ENCODE results near the gene FRAS1. TPM values are rescaled to one million over a fixed set of nuclear protein-coding genes. Genes with fewer than 3 reads are reported as not detected.
"Not testable (repeated sequence)": the region's sequence is repeated elsewhere in the genome, so short reads cannot be mapped to it uniquely, and the experiment has no call there.

The FRAS1 gene, protein sequence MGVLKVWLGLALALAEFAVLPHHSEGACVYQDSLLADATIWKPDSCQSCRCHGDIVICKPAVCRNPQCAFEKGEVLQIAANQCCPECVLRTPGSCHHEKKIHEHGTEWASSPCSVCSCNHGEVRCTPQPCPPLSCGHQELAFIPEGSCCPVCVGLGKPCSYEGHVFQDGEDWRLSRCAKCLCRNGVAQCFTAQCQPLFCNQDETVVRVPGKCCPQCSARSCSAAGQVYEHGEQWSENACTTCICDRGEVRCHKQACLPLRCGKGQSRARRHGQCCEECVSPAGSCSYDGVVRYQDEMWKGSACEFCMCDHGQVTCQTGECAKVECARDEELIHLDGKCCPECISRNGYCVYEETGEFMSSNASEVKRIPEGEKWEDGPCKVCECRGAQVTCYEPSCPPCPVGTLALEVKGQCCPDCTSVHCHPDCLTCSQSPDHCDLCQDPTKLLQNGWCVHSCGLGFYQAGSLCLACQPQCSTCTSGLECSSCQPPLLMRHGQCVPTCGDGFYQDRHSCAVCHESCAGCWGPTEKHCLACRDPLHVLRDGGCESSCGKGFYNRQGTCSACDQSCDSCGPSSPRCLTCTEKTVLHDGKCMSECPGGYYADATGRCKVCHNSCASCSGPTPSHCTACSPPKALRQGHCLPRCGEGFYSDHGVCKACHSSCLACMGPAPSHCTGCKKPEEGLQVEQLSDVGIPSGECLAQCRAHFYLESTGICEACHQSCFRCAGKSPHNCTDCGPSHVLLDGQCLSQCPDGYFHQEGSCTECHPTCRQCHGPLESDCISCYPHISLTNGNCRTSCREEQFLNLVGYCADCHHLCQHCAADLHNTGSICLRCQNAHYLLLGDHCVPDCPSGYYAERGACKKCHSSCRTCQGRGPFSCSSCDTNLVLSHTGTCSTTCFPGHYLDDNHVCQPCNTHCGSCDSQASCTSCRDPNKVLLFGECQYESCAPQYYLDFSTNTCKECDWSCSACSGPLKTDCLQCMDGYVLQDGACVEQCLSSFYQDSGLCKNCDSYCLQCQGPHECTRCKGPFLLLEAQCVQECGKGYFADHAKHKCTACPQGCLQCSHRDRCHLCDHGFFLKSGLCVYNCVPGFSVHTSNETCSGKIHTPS (N-terminal part only)
- total RNA-seq (1 to 10 TPM in 5 of 9 donors, under 1 TPM in 4; 0.61 to 2.3 (median 1.7) TPM), polyA plus RNA-seq (under 1 TPM; 0.20 to 0.70 (median 0.64) TPM)
- long read RNA-seq, donor 1 = 0 reads
- long read RNA-seq, donor 2 = 0 reads
- long read RNA-seq, donor 3 = 0 reads
- long read RNA-seq, donor 4 = 0 reads
- long read RNA-seq, donor 5 = 0 reads
- long read RNA-seq, donor 6 = 0 reads
- long read RNA-seq, donor 7 = 0 reads
- long read RNA-seq, donor 8 = 0 reads
- long read RNA-seq, donor 9 = 0 reads
- long read RNA-seq, donor 10 = 0 reads

GRCh38 chr4:78057135-78057599, at the start of gene FRAS1:
TSS of gene FRAS1 (plus strand) at chr4:78057323. CDS start at chr4:78058010, 687 bp downstream.
- Histone ChIP-seq H3K9me3 (replicated peaks in 1 of 3) (no peaks in the 10 kb centered on the region), H3K36me3 (replicated peaks in 1 of 2) (no peaks in the 10 kb centered on the region), H3K27ac (peak within 1 kb of the TSS in 1 of 5 donors; percentile 74), H3K27me3 (peaks cover 13% of the 10 kb centered on the region), H3K4me1 (replicated peaks in 1 of 2) (peaks cover 28 to 35% of the 10 kb centered on the region in 2 donors), H3K4me3 (peak within 1 kb of the TSS in 2 of 4 donors; percentile 33 to 47)
- 0 to 1% (median 0%) methylated on average over 5 to 39 of the region's 39 CpGs for WGBS, 4 donors
- intact Hi-C loops (cut with DNase I) = loop anchor here in 1 of 2 donors (10.0 kb wide), 1 partner anchor 458 kb away; no protein-coding TSS in a partner anchor
- peak in 3 of 7 donors; percentile 1 to 22 (median 15) for DNase-seq
- TF ChIP-seq CTCF (IDR thresholded peaks at IDR 0.05) = no peak

DNA sequence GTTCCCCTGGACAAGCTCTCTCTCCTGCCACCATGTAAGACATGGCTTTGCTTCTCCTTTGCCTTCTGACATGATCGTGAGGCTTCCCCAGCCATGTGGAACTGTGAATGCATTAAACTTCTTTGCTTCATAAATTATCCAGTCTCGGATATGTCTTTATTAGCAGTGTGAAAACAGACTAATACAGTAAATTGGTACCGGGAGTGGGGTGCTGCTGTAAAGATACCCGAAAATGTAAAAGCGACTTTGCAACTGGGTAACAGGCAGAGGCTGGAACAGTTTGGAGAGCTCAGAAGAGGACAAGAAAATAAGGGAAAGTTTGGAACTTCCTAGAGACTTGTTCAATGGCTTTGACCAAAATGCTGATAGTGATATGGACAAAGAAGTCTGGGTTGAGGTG, 46.1 kb upstream of the FRAS1 start:
- H3K9me3 ChIP-seq (replicated peaks in 1 of 3); intact Hi-C loops (cut with DNase I); DNase-seq; H3K4me1 ChIP-seq (replicated peaks in 1 of 2); H3K27me3 ChIP-seq; H3K36me3 ChIP-seq (replicated peaks in 1 of 2); H3K4me3 ChIP-seq; H3K27ac ChIP-seq: not testable (repeated sequence)
- 79 to 88% (median 84%) methylated on average over 5 of the region's 5 CpGs for WGBS, 4 donors

GRCh38 chr4:78014889-78015886, 41.9 kb upstream of the FRAS1 start:
- Histone ChIP-seq H3K27ac (no peak overlapping the region), H3K36me3 (replicated peaks in 1 of 2) (no peaks in the 10 kb centered on the region), H3K4me3 (no peak overlapping the region), H3K27me3 (no peaks in the 10 kb centered on the region), H3K9me3 (replicated peaks in 1 of 3) (no peaks in the 10 kb centered on the region), H3K4me1 (replicated peaks in 1 of 2) (no peaks in the 10 kb centered on the region)
- DNase-seq = no peak
- TF ChIP-seq CTCF (IDR thresholded peaks at IDR 0.05) = no peak
- no peak for TF ChIP-seq POLR2A (IDR thresholded peaks at IDR 0.05)
- 69 to 78% (median 74%) methylated on average over 10 of the region's 10 CpGs for WGBS, 4 donors
- intact Hi-C loops (cut with DNase I) = no loop called here
